Activated B cell treated with CpG ODN at 0.5 μM for 24 hours (primary cell): ENCODE data around the gene ERICH3. TPM values are rescaled to one million over a fixed set of nuclear protein-coding genes. Genes with fewer than 3 reads are reported as not detected.
A peak's percentile ranks its signal among the peaks of the same experiment; 100 is the strongest.

Experiments
- ATAC-seq: fragments of 200-7000 bp; cut with Tn5 transposase; one replicate; pipeline ENCODE4 v1.10.0; 2021; ENCODE audit warnings: low read depth, mild to moderate bottlenecking, moderate library complexity
- CTCF ChIA-PET: fragments of 350-600 bp; sonication (Branson Sonifier 250); formaldehyde crosslinking; loops from one replicate; lab custom pipeline; 2021; ENCODE audit warnings: antibody characterized with exemption; lab: Charles Lee
- POLR2A ChIA-PET: fragments of 350-600 bp; sonication (Branson Sonifier 250); formaldehyde crosslinking; loops from one replicate; lab custom pipeline; 2021; ENCODE audit warnings: antibody characterized with exemption; lab: Charles Lee
- DNase-seq: peaks from one replicate; pipeline ENCODE4 v3.0.0; 2022
- H3K27ac Mint-ChIP-seq: one replicate; pipeline ENCODE4 v1.8.0; 2020; ENCODE audit warnings: mixed read lengths
- H3K27me3 Mint-ChIP-seq: one replicate; pipeline ENCODE4 v1.8.0; 2021; ENCODE audit warnings: mixed read lengths
- H3K36me3 Mint-ChIP-seq: one replicate; pipeline ENCODE4 v1.8.0; 2021; ENCODE audit warnings: low read depth, mixed read lengths
- H3K4me1 Mint-ChIP-seq: one replicate; pipeline ENCODE4 v1.8.0; 2021; ENCODE audit warnings: mixed read lengths
- H3K4me3 Mint-ChIP-seq: one replicate; pipeline ENCODE4 v1.8.0; 2020; ENCODE audit warnings: mild to moderate bottlenecking, mixed read lengths
- H3K9me3 Mint-ChIP-seq: one replicate; pipeline ENCODE4 v1.8.0; 2020; ENCODE audit warnings: mixed read lengths
- intact Hi-C: fragments of 100-400 bp; cut with micrococcal nuclease; formaldehyde crosslinking; loops from one replicate; pipeline ENCODE4 v1.15.1; 2024
- total RNA-seq: library from RNA; stranded (reverse); gene quantifications from 2 replicates; pipeline ENCODE4 v1.2.3, GENCODE V29; 2022
- TF ChIP-seq, protein P1 (sequence below): fragments of 200-600 bp; IDR thresholded peaks from one replicate; pipeline ENCODE4 v1.8.0; 2022; ENCODE audit warnings: antibody characterized with exemption, mild to moderate bottlenecking

The ERICH3 gene
- total RNA-seq, 1 donor from 2014 or later: 0.49 TPM

GRCh38 chr1:74586253-74586897 is 87.2 kb downstream of the ERICH3 start:
- Mint-ChIP-seq H3K4me1 (no peaks in the 10 kb centered on the region), H3K27ac (no peak overlapping the region), H3K36me3 (no peaks in the 10 kb centered on the region), H3K4me3 (peak overlapping the region; percentile 48), H3K27me3 (no peaks in the 10 kb centered on the region), H3K9me3 (no peaks in the 10 kb centered on the region)
- POLR2A ChIA-PET: no interaction called here
- intact Hi-C loops: no loop called here
- ATAC-seq (no peak), DNase-seq (no peak)
- TF ChIP-seq, protein P1, sequence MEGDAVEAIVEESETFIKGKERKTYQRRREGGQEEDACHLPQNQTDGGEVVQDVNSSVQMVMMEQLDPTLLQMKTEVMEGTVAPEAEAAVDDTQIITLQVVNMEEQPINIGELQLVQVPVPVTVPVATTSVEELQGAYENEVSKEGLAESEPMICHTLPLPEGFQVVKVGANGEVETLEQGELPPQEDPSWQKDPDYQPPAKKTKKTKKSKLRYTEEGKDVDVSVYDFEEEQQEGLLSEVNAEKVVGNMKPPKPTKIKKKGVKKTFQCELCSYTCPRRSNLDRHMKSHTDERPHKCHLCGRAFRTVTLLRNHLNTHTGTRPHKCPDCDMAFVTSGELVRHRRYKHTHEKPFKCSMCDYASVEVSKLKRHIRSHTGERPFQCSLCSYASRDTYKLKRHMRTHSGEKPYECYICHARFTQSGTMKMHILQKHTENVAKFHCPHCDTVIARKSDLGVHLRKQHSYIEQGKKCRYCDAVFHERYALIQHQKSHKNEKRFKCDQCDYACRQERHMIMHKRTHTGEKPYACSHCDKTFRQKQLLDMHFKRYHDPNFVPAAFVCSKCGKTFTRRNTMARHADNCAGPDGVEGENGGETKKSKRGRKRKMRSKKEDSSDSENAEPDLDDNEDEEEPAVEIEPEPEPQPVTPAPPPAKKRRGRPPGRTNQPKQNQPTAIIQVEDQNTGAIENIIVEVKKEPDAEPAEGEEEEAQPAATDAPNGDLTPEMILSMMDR: no peak
- CTCF ChIA-PET: no interaction called here

DNA sequence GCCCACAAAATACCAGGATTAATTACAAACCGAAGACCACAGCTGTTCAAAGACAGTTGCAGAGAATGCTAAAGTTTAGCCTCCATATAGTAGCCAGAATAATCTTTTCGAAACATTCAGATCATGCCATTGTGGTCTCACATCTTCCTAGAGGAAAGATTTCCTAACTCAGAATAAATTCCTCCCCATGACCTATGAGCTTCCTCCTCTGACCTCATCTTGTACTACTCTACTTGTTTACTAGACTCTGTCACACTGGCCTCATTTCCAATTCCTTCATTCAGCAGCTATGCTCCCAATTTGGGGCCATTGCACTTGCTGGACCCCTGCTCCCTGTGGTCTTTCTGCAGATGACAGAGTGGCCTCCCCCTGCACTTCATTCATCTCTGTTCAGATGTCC is 89.4 kb downstream of the ERICH3 start:
- POLR2A ChIA-PET: no interaction called here
- DNase-seq (no peak), ATAC-seq (no peak)
- intact Hi-C loops: no loop called here
- TF ChIP-seq, protein P1: no peak
- H3K36me3 Mint-ChIP-seq: no peaks in the 10 kb centered on the region
- no peaks in the 10 kb centered on the region for H3K27me3 Mint-ChIP-seq
- CTCF ChIA-PET: no interaction called here
- H3K4me3 Mint-ChIP-seq: no peak overlapping the region
- no peak overlapping the region for H3K27ac Mint-ChIP-seq
- H3K4me1 Mint-ChIP-seq: peaks cover 4% of the 10 kb centered on the region
- no peaks in the 10 kb centered on the region for H3K9me3 Mint-ChIP-seq

GRCh38 chr1:74583397-74583796 is 90.2 kb downstream of the ERICH3 start:
- ChIA-PET POLR2A (no interaction called here), CTCF (no interaction called here)
- TF ChIP-seq, protein P1: no peak
- Mint-ChIP-seq H3K27me3 (no peaks in the 10 kb centered on the region), H3K4me3 (no peak overlapping the region), H3K36me3 (no peaks in the 10 kb centered on the region), H3K9me3 (no peaks in the 10 kb centered on the region), H3K4me1 (peaks cover 4% of the 10 kb centered on the region), H3K27ac (no peak overlapping the region)
- DNase-seq (no peak), ATAC-seq (no peak)
- intact Hi-C loops: no loop called here

- H3K36me3 Mint-ChIP-seq: no peaks in the 10 kb centered on the region
- POLR2A ChIA-PET: no interaction called here
- intact Hi-C loops: no loop called here
- H3K4me3 Mint-ChIP-seq: no peak overlapping the region
- H3K9me3 Mint-ChIP-seq: no peaks in the 10 kb centered on the region
- no peak for DNase-seq
- H3K27ac Mint-ChIP-seq: no peak overlapping the region
- H3K27me3 Mint-ChIP-seq: no peaks in the 10 kb centered on the region
- TF ChIP-seq, protein P1: no peak
- peaks cover 4% of the 10 kb centered on the region for H3K4me1 Mint-ChIP-seq
- CTCF ChIA-PET: no interaction called here
- no peak for ATAC-seq
Observed at GRCh38 chr1:74579425-74579824, 94.2 kb downstream of the ERICH3 start.

DNA sequence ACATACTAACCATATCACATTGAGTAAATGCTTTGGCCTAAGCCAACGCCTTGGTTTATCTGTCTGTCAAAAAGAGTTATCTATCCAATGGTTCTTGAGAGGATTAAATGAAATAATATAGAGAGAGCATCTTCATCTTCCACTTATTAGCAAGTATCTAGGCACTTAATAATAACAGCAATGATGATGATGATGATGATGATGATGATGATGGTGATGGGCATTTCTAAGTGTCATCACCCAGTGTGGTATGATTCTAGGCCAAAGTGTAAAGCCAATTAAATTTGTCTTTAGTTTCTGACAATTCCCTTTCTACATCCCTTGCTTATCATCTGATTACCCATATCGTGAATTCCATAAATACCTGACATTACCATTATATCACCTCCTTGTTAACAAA is 95.5 kb downstream of the ERICH3 start:
- TF ChIP-seq, protein P1: no peak
- POLR2A ChIA-PET: no interaction called here
- Mint-ChIP-seq H3K4me3 (no peak overlapping the region), H3K27ac (no peak overlapping the region), H3K36me3 (no peaks in the 10 kb centered on the region), H3K27me3 (no peaks in the 10 kb centered on the region), H3K9me3 (no peaks in the 10 kb centered on the region), H3K4me1 (peaks cover 4% of the 10 kb centered on the region)
- no peak for DNase-seq
- ATAC-seq: no peak
- intact Hi-C loops: no loop called here
- CTCF ChIA-PET: no interaction called here
